HEK293 (cell line): ENCODE data around the gene SAMHD1.

ENCODE experiments used
- CTCF ChIA-PET: fragments of 350-600 bp; formaldehyde crosslinking; extraction: SDS; loops from one replicate; lab custom pipeline; 2021; ENCODE audit warnings: antibody characterized with exemption; lab: Yijun Ruan, JAX
- POLR2A ChIA-PET: fragments of 300-600 bp; formaldehyde crosslinking; extraction: SDS; loops from one replicate; lab custom pipeline; 2020; ENCODE audit warnings: antibody characterized with exemption, inconsistent platforms; lab: Yijun Ruan, JAX
- H3K27ac ChIP-seq: fragments of 200-500 bp; sonication (Bioruptor generic); 2 replicates; pipeline ENCODE4 v1.5.1; 2014; ENCODE audit warnings: low read depth, low read length, control low read depth, inconsistent platforms; ENCODE audit errors: extremely low read depth
- H3K36me3 ChIP-seq, 2 experiments: fragments of 200-500 bp in 1 of 2; sonication (Bioruptor generic) in 1 of 2; 1 replicate in 1 of 2; 2 replicates in 1 of 2; pipeline ENCODE4 v1.5.1; 2014 to 2017; ENCODE audit warnings: inconsistent platforms in 2 of 2, low read length in 2 of 2; ENCODE audit not compliant: control insufficient read depth in 2 of 2, insufficient read depth in 1 of 2
- H3K4me1 ChIP-seq: fragments of 200-500 bp; sonication (Bioruptor generic); 2 replicates; pipeline ENCODE4 v1.5.1; 2014; ENCODE audit warnings: mild to moderate bottlenecking, low read length, inconsistent platforms; ENCODE audit not compliant: control insufficient read depth, insufficient read depth
- H3K4me3 ChIP-seq: 2 replicates; pipeline ENCODE4 v1.5.1; 2011; ENCODE audit warnings: low read depth, mild to moderate bottlenecking, control low read depth, low read length, moderate library complexity
- H3K9me3 ChIP-seq: fragments of 200-500 bp; sonication (Bioruptor generic); 2 replicates; pipeline ENCODE4 v1.5.1; 2014; ENCODE audit warnings: low read depth, low read length, inconsistent platforms; ENCODE audit not compliant: control insufficient read depth, insufficient read depth
- FEZF1 ChIP-seq: fragments of 450-650 bp; formaldehyde crosslinking; IDR thresholded peaks from 2 replicates; pipeline ENCODE4 v1.5.1; 2016; ENCODE audit warnings: missing biosample characterization, missing genetic modification characterization
- HIC1 ChIP-seq: fragments of 450-650 bp; formaldehyde crosslinking; IDR thresholded peaks from 2 replicates; pipeline ENCODE4 v1.5.1; 2016; ENCODE audit warnings: missing biosample characterization, missing genetic modification characterization
- KLF17 ChIP-seq: fragments of 450-650 bp; formaldehyde crosslinking; IDR thresholded peaks from 2 replicates; pipeline ENCODE4 v1.5.1; 2016; ENCODE audit warnings: missing biosample characterization, missing genetic modification characterization
- SALL2 ChIP-seq: fragments of 450-650 bp; formaldehyde crosslinking; IDR thresholded peaks from 2 replicates; pipeline ENCODE4 v1.5.0; 2017; ENCODE audit warnings: missing biosample characterization, mild to moderate bottlenecking, missing genetic modification characterization, borderline replicate concordance
- SCRT1 ChIP-seq: fragments of 450-650 bp; formaldehyde crosslinking; IDR thresholded peaks from 2 replicates; pipeline ENCODE4 v1.5.1; 2016; ENCODE audit warnings: missing biosample characterization, missing genetic modification characterization, borderline replicate concordance
- SETDB1 ChIP-seq: IDR thresholded peaks from one replicate; pipeline ENCODE4 v1.6.1; 2017; ENCODE audit warnings: mild to moderate bottlenecking, low read length, moderate library complexity, mixed read lengths; ENCODE audit not compliant: insufficient read length
- SP2 ChIP-seq: fragments of 450-650 bp; formaldehyde crosslinking; IDR thresholded peaks from 2 replicates; pipeline ENCODE4 v1.5.1; 2016; ENCODE audit warnings: missing biosample characterization, missing genetic modification characterization
- TCF7L2 ChIP-seq: IDR thresholded peaks from 2 replicates; pipeline ENCODE4 v1.6.1; 2011; ENCODE audit warnings: low read depth, mild to moderate bottlenecking, inconsistent platforms, low read length, moderate library complexity, borderline replicate concordance
- ZBTB11 ChIP-seq: fragments of 450-650 bp; formaldehyde crosslinking; conservative IDR thresholded peaks from 2 replicates; pipeline ENCODE4 v1.5.1; 2016; ENCODE audit warnings: low read depth, missing biosample characterization, missing genetic modification characterization
- ZBTB17 ChIP-seq: fragments of 450-650 bp; formaldehyde crosslinking; IDR thresholded peaks from 2 replicates; pipeline ENCODE4 v1.5.1; 2016; ENCODE audit warnings: missing biosample characterization, missing genetic modification characterization
- ZBTB6 ChIP-seq: fragments of 450-650 bp; formaldehyde crosslinking; IDR thresholded peaks from 2 replicates; pipeline ENCODE4 v1.5.1; 2017; ENCODE audit warnings: missing biosample characterization, missing genetic modification characterization
- ZEB2 ChIP-seq: fragments of 450-650 bp; formaldehyde crosslinking; IDR thresholded peaks from 2 replicates; pipeline ENCODE4 v1.5.1; 2016; ENCODE audit warnings: missing biosample characterization, missing genetic modification characterization
- ZNF114 ChIP-seq: fragments of 450-650 bp; formaldehyde crosslinking; IDR thresholded peaks from 2 replicates; pipeline ENCODE4 v1.5.0; 2017; ENCODE audit warnings: missing biosample characterization, missing genetic modification characterization
- ZNF132 ChIP-seq: fragments of 450-650 bp; formaldehyde crosslinking; IDR thresholded peaks from 2 replicates; pipeline ENCODE4 v1.5.1; 2017; ENCODE audit warnings: missing biosample characterization, missing genetic modification characterization, borderline replicate concordance
- ZNF174 ChIP-seq: fragments of 450-650 bp; formaldehyde crosslinking; IDR thresholded peaks from 2 replicates; pipeline ENCODE4 v1.5.0; 2017; ENCODE audit warnings: missing biosample characterization, mild to moderate bottlenecking, missing genetic modification characterization
- ZNF19 ChIP-seq: fragments of 450-650 bp; formaldehyde crosslinking; IDR thresholded peaks from 2 replicates; pipeline ENCODE4; 2016; ENCODE audit warnings: missing biosample characterization, missing genetic modification characterization, low read depth
- ZNF24 ChIP-seq: fragments of 450-650 bp; formaldehyde crosslinking; IDR thresholded peaks from 2 replicates; pipeline ENCODE4 v1.5.1; 2016; ENCODE audit warnings: missing biosample characterization, missing genetic modification characterization
- ZNF248 ChIP-seq: fragments of 450-650 bp; formaldehyde crosslinking; IDR thresholded peaks from 2 replicates; pipeline ENCODE4 v1.5.1; 2017; ENCODE audit warnings: missing biosample characterization, missing genetic modification characterization
- ZNF266 ChIP-seq: fragments of 450-650 bp; formaldehyde crosslinking; IDR thresholded peaks from 2 replicates; pipeline ENCODE4 v1.5.1; 2016; ENCODE audit warnings: missing biosample characterization, missing genetic modification characterization, low read depth
- ZNF292 ChIP-seq: fragments of 450-650 bp; formaldehyde crosslinking; IDR thresholded peaks from 2 replicates; pipeline ENCODE4 v1.5.1; 2016; ENCODE audit warnings: low read depth, missing biosample characterization, missing genetic modification characterization, borderline replicate concordance
- ZNF341 ChIP-seq: fragments of 450-650 bp; formaldehyde crosslinking; IDR thresholded peaks from 2 replicates; pipeline ENCODE4; 2016; ENCODE audit warnings: low read depth, missing biosample characterization, missing genetic modification characterization
- ZNF571 ChIP-seq: fragments of 450-650 bp; formaldehyde crosslinking; IDR thresholded peaks from 2 replicates; pipeline ENCODE4 v1.5.0; 2017; ENCODE audit warnings: missing biosample characterization, missing genetic modification characterization
- ZNF658 ChIP-seq: fragments of 450-650 bp; formaldehyde crosslinking; IDR thresholded peaks from 2 replicates; pipeline ENCODE4; 2016; ENCODE audit warnings: missing biosample characterization, missing genetic modification characterization
- ZNF704 ChIP-seq: fragments of 450-650 bp; formaldehyde crosslinking; IDR thresholded peaks from 2 replicates; pipeline ENCODE4 v1.5.1; 2016; ENCODE audit warnings: missing biosample characterization, missing genetic modification characterization
- ZNF792 ChIP-seq: fragments of 450-650 bp; formaldehyde crosslinking; IDR thresholded peaks from 2 replicates; pipeline ENCODE4 v1.5.1; 2016; ENCODE audit warnings: missing biosample characterization, missing genetic modification characterization
- ZSCAN18 ChIP-seq: fragments of 450-650 bp; formaldehyde crosslinking; IDR thresholded peaks from 2 replicates; pipeline ENCODE4 v1.5.1; 2016; ENCODE audit warnings: missing biosample characterization, missing genetic modification characterization
- ZSCAN30 ChIP-seq: fragments of 450-650 bp; IDR thresholded peaks from 2 replicates; pipeline ENCODE4 v1.5.1; 2018; ENCODE audit warnings: missing biosample characterization, mild to moderate bottlenecking, missing genetic modification characterization, moderate library complexity

SAMHD1 gene

GRCh38 chr20:36969051-36969450 lies 17.5 kb upstream of the SAMHD1 start:
- no peak overlapping the region for H3K4me3 ChIP-seq
- TF ChIP-seq ZNF341 (tag by site-specific recombination), result no peak
- no peak for TF ChIP-seq SP2
- no peak for TF ChIP-seq ZNF132
- no peak for TF ChIP-seq KLF17 (tag by site-specific recombination)
- TF ChIP-seq ZEB2 (tag by site-specific recombination), result no peak
- no peak for TF ChIP-seq ZNF792 (tag by site-specific recombination)
- TF ChIP-seq SETDB1, result no peak
- no peak for TF ChIP-seq SALL2
- no peak for TF ChIP-seq ZNF248 (tag by site-specific recombination)
- TF ChIP-seq ZNF114 (tag by site-specific recombination), result no peak
- no peak for TF ChIP-seq ZSCAN18
- no peak for TF ChIP-seq HIC1 (tag by site-specific recombination)
- no peak for TF ChIP-seq ZNF658 (tag by site-specific recombination)
- TF ChIP-seq SCRT1 (tag by site-specific recombination), result no peak
- TF ChIP-seq ZNF292 (tag by site-specific recombination), result no peak
- no peak for TF ChIP-seq FEZF1 (tag by site-specific recombination)
- no peak overlapping the region for H3K27ac ChIP-seq
- H3K9me3 ChIP-seq, result no peaks in the 10 kb centered on the region
- H3K36me3 ChIP-seq, result no peaks in the 10 kb centered on the region
- H3K4me1 ChIP-seq, result no peaks in the 10 kb centered on the region
- CTCF ChIA-PET, result interaction anchor here (0.7 kb wide), 1 partner anchor 21 kb away, joined by 3 read pairs; no protein-coding TSS in a partner anchor
- POLR2A ChIA-PET, result no interaction called here

- POLR2A ChIA-PET, result interaction anchor here (0.7 kb wide), 1 partner anchor 211 kb away, joined by 4 read pairs; the partner anchor contains the start of gene RPN2
- CTCF ChIA-PET, result no interaction called here
- H3K9me3 ChIP-seq, result no peaks in the 10 kb centered on the region
- TF ChIP-seq ZNF571 (tag by site-specific recombination), result no peak
- no peak for TF ChIP-seq ZBTB6 (tag by site-specific recombination)
- TF ChIP-seq ZSCAN30, result no peak
- TF ChIP-seq TCF7L2, result no peak
- no peak for TF ChIP-seq ZNF19 (tag by site-specific recombination)
- TF ChIP-seq ZBTB17 (tag by site-specific recombination), result no peak
- TF ChIP-seq ZNF266 (tag by site-specific recombination), result no peak
- no peak for TF ChIP-seq ZNF24 (tag by site-specific recombination)
- no peak for TF ChIP-seq ZNF704 (tag by site-specific recombination)
- no peak for TF ChIP-seq ZNF174 (tag by site-specific recombination)
- TF ChIP-seq ZBTB11 (tag by site-specific recombination), result no peak
Observed at GRCh38 chr20:36967636-36968035, 16.1 kb upstream of the SAMHD1 start.

More at GRCh38 chr20:36967636-36968035, 16.1 kb upstream of the SAMHD1 start:
- no peaks in the 10 kb centered on the region for H3K36me3 ChIP-seq
- H3K4me3 ChIP-seq, result no peak overlapping the region
- no peaks in the 10 kb centered on the region for H3K4me1 ChIP-seq
- no peak overlapping the region for H3K27ac ChIP-seq
